ENCODE data around the gene GALK1.

DNA sequence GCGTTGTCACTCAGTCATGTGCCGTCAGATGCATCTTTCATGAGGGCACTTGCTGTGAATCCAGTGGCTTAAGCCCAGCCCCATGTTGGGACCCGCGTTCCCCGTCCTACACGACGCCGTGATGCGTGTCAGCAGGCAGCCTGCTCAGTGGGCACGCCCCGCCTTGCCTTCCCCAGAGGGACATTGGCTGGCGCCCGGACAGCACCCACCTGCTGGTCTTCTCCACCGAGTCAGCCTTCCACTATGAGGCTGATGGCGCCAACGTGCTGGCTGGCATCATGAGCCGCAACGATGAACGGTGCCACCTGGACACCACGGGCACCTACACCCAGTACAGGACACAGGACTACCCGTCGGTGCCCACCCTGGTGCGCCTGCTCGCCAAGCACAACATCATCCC is 34.9 kb downstream of the GALK1 start:
- TF ChIP-seq POLR2AphosphoS5 (IDR thresholded peaks at IDR 0.05) = no peak
- no peak for TF ChIP-seq CTCF (IDR thresholded peaks at IDR 0.05)
- TF ChIP-seq EP300 (IDR thresholded peaks at IDR 0.05) = no peak
- no peak for TF ChIP-seq POLR2A (IDR thresholded peaks at IDR 0.05)

Data from gastroesophageal sphincter (tissue), 3 donors.